ENCODE data around the gene ADIRF. TPM values are rescaled to one million over a fixed set of nuclear protein-coding genes. Genes with fewer than 3 reads are reported as not detected.
"Not testable (repeated sequence)": the region's sequence is repeated elsewhere in the genome, so short reads cannot be mapped to it uniquely, and the experiment has no call there.

ADIRF gene
- total RNA-seq, 1 donor = not detected

DNA sequence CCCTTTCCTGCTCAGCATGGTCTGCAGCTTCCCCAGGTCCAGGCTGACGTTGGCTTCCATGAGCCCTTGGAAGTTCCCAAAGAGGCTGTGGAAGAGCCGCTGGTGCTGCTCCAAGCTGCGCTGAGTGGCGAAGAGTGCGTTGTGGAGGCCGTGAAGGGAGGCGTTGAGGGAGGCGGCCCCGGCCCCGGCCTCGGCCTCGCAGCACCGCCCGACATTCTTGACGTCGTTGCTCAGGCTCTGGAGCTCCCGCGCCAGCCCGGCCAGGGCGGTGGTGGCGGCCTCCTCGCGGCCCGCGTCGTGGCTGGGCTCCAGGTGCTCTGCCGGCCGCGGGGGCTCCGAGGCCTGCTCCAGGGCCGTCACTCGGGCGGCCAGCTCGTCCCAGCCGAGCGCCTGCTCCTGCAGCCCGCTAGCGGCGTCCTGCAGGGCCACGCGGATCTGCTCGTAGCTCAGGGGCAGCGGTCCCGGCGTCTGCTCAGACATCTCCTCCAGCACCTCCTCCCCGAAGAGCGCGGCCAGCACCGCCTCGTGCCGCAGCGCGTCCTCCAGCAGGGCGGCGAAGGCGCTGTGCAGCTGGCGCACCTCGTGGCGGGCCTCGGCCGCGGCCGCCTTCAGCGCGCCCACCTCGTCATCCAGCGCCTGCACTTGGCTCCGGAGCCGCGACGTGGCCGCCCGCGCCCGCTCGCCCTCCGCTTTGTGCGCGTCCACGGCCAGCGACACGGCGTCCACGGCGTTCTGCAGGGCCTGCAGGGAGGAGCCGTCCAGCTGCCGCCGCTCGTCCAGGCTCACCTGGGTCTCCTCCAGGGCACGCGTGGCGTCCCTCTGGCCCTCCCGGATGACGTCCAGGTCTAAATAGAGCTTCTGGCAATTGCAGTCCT is 25.6 kb upstream of the ADIRF start:
- H3K27me3 ChIP-seq (ENCODE audit: insufficient read depth, low read length) = no peaks in the 10 kb centered on the region
- peaks cover 5% of the 10 kb centered on the region for H3K4me1 ChIP-seq (ENCODE audit: insufficient read depth, low read length)
- no peaks in the 10 kb centered on the region for H3K9me3 ChIP-seq (ENCODE audit: low read depth, low read length)
- H3K4me3 ChIP-seq (ENCODE audit: low read length) = no peak overlapping the region

DNA sequence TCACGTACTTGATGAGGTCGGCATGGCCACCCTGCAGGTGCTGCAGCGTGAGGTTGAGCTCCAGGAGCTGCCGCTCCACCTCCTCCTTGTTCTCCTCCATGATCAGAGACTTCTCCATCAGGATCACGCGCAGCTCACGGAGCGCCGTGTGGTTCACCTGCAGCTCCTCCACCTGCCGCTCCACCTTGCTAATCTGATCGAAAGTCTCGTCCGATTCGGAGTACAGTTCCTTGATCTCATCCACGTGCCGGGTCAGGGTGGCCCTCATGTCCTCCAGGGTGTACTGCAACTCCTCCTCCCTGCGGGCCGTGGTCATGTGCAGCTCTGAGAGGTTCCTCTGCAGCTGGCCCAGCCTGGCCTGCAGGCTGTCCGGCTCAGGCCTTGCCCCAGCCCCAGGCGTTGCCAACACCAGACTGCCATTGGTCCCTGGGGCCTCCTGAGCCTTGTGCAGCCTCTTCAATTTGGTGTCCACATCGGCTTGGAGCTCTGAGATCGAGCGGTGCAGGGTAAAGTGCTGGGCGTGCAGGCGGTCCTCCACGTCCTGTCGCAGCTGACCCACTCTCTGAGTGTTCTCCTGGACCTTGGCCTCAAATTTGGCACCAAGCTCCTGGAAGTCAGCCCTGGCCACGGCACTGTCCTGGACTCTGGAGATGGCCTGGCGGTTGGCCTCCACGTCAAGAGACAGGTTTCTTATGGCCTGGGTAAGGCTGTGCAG is 24.8 kb upstream of the ADIRF start:
- no peak overlapping the region for H3K4me3 ChIP-seq (ENCODE audit: low read length)
- H3K9me3 ChIP-seq (ENCODE audit: low read depth, low read length) = no peaks in the 10 kb centered on the region
- peaks cover 5% of the 10 kb centered on the region for H3K4me1 ChIP-seq (ENCODE audit: insufficient read depth, low read length)
- H3K27me3 ChIP-seq (ENCODE audit: insufficient read depth, low read length) = no peaks in the 10 kb centered on the region

DNA sequence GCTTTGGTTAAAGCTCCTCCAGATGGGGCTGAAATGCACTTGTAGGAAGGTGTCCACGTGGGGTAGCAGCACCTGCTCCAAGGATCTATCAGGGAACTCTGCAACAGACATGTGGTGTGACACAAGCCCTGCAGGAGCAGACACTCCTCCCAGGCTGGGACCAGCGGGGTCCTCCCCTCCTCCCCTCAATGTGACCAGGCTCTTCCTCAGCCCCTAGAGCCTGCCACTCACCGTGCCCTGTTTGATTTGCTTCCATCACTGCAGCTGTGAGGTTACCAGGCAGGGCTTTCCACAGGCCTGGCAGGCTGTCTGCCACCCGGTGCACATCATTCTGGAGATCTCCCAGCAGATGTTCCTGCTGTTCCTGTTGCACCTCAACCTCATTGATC is 24.3 kb upstream of the ADIRF start:
- H3K27me3 ChIP-seq (ENCODE audit: insufficient read depth, low read length) = no peaks in the 10 kb centered on the region
- no peaks in the 10 kb centered on the region for H3K9me3 ChIP-seq (ENCODE audit: low read depth, low read length)
- H3K4me1 ChIP-seq (ENCODE audit: insufficient read depth, low read length) = peaks cover 5% of the 10 kb centered on the region
- no peak overlapping the region for H3K4me3 ChIP-seq (ENCODE audit: low read length)

DNA sequence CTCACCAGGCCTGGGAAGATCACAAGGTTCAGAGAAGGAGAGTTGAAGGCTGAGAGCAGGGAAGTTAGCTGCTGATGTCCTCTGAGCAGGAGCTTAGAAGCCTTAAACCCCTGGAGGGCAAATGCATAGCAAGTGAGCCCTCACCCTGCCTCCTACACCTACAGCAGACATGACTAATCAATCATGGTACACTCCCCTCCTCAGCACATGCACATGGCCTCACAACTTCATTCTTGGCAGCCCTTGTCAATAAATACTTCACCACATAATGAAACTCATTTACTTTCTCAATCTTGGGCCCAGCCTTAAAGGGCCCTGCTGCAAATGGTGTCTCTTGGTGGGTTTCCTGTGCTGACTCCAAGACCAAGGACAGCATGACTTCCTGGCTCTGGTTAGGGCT is 23.8 kb upstream of the ADIRF start:
- Histone ChIP-seq H3K4me1 (ENCODE audit: insufficient read depth, low read length) (peaks cover 4% of the 10 kb centered on the region), H3K4me3 (ENCODE audit: low read length) (no peak overlapping the region), H3K9me3 (ENCODE audit: low read depth, low read length) (no peaks in the 10 kb centered on the region), H3K27me3 (ENCODE audit: insufficient read depth, low read length) (no peaks in the 10 kb centered on the region)

DNA sequence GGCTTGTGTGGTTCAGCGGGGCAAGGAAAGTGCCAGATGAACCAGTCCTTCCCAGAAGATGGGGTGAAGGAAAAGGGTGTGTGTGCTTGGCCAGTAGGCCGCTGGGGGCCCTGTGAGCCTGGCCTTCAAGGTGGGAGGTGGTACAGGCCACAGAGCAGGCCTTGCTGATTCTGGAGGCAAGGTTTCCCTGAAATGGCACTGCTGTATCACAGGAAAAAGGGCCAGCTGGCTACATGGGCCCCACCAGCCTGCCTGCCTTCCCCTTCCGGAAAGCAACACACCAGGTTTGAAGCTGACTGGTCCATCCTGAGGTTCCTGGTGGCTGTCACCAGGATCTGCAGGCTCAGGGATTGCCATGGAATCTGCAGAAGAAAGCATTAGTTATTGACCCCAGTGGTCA is 23.4 kb upstream of the ADIRF start:
- Histone ChIP-seq H3K27me3 (ENCODE audit: insufficient read depth, low read length) (no peaks in the 10 kb centered on the region), H3K4me1 (ENCODE audit: insufficient read depth, low read length) (no peaks in the 10 kb centered on the region), H3K4me3 (ENCODE audit: low read length) (no peak overlapping the region), H3K9me3 (ENCODE audit: low read depth, low read length) (no peaks in the 10 kb centered on the region)

DNA sequence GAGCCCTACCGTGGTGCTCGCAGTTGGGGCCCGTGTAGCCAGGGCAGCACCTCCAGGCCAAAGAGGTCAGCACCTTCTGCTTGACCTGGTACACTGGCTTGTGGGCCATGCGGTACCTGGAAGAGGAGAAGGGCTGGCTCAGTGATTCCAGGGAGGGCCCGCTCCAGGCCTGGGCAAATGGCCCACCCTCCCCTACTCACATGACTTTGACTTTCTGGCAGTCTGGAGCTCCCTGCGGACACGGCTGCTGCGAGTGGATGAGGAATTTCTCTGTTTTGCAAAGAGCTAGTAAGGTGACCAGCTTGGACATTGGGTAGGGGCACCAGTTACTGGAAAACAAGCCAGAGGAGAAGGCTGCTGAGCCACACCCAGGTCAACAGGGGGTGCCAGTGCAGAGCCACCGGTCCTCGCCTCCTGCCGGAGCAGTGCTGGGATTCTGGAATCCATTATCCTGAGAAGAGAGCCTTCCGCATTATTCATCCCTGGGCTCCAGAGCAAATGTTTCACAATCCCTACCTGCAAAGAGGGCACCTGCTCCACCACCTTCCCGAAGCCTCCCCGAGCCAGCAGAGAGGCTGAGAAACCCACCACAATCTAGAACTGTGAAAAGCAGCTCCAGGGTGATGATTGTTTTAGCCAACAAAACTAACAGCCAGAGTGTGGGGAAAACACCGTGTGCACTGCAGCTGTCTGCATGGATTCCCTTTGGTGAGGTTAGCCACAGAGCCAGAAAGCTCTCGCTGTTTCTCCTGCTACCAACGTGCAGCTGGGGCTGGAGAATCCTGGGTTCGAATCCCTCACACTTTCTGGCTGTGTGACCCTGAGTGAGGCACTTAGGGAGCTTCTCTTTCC is 22.7 kb upstream of the ADIRF start:
- Histone ChIP-seq H3K4me1 (ENCODE audit: insufficient read depth, low read length) (no peaks in the 10 kb centered on the region), H3K27me3 (ENCODE audit: insufficient read depth, low read length) (no peaks in the 10 kb centered on the region), H3K9me3 (ENCODE audit: low read depth, low read length) (no peaks in the 10 kb centered on the region), H3K4me3 (ENCODE audit: low read length) (no peak overlapping the region)

DNA sequence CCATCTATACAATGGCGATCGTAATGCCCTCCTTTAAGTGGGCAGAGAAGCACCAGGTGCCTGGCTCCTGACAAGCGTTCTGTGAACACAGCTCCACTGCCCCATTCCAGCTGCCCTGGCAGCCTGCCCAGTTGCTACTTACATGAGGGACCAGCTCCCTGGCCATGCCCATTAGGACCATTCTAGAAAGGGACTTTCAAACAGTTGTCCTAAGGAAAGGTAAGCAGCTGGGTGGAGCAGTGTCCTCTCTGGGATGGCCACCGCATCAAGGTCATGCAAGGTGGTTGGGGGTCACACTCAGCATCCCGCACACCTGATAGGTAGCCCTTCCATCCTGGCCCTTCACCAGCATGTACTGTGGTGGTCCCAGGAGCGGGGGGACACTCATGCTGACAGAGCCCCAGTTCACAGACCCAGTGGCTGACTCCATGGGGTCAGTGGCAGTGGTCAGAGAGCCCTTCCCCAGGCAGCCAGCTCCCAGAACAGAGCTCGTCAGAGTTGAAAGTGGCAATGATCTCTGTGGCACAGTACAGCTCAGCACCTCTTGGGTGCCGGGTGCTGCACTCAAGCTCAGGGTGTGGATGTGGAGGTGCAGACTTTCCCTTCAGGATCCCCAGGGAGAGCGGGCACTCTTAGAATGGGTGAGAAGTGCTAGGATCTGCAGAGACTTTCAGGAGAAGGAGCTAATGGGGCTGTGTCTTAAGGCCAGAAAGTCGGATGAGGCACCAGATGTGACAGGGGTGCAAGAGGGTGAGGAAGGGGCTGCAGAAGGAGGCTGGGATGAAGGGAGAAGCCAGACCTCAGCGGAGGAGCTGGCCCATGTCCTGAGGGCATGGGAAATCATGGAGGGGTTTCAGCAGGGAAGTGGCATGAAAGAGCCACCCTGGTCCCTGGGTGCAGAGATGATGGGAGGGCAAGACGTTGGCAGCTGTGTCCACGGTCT is 21.8 kb upstream of the ADIRF start:
- Histone ChIP-seq H3K4me3 (ENCODE audit: low read length) (no peak overlapping the region), H3K4me1 (ENCODE audit: insufficient read depth, low read length) (no peaks in the 10 kb centered on the region), H3K27me3 (ENCODE audit: insufficient read depth, low read length) (no peaks in the 10 kb centered on the region), H3K9me3 (ENCODE audit: low read depth, low read length) (no peaks in the 10 kb centered on the region)

DNA sequence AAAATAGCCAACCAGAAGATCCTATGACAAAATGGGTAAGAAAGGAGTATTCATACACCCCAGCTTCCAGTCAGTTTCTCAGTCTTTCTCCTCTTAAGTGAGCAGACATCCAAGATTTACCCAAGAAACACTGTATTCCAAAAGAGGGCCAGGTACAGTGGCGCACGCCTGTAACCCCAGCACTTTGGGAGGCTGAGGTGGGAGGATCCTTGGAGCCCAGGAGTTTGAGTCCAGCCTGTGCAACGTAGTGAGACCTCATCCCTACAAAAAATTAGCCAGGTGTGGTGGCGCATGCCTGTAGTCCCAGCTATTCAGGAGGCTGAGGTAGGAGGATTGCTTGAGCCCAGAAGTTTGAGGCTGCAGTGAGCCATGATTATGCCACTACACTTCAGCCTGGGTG is 20.5 kb upstream of the ADIRF start:
- H3K4me3 ChIP-seq (ENCODE audit: low read length); H3K4me1 ChIP-seq (ENCODE audit: insufficient read depth, low read length); H3K27me3 ChIP-seq (ENCODE audit: insufficient read depth, low read length); H3K9me3 ChIP-seq (ENCODE audit: low read depth, low read length): not testable (repeated sequence)

DNA sequence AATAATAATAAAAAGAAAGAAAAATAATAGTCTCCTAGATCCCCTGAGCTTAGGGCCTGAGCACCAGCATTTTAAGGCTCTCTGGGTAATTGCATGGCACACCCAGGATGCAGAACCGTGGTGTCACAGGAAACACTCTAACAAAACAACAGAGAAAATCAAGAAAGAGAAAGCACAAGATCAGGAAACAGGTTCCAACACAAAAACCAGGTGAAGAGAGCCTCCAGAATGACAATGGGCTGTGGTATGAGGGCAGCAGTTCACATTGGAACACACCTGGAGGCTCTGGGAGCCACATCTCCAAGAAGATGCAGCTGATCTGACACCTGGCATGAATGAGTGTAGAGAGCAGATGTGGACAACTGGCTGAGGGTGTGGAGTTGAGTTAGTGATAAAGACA is 17.9 kb upstream of the ADIRF start:
- Histone ChIP-seq H3K9me3 (ENCODE audit: low read depth, low read length) (no peaks in the 10 kb centered on the region), H3K27me3 (ENCODE audit: insufficient read depth, low read length) (no peaks in the 10 kb centered on the region), H3K4me1 (ENCODE audit: insufficient read depth, low read length) (no peaks in the 10 kb centered on the region), H3K4me3 (ENCODE audit: low read length) (no peak overlapping the region)

DNA sequence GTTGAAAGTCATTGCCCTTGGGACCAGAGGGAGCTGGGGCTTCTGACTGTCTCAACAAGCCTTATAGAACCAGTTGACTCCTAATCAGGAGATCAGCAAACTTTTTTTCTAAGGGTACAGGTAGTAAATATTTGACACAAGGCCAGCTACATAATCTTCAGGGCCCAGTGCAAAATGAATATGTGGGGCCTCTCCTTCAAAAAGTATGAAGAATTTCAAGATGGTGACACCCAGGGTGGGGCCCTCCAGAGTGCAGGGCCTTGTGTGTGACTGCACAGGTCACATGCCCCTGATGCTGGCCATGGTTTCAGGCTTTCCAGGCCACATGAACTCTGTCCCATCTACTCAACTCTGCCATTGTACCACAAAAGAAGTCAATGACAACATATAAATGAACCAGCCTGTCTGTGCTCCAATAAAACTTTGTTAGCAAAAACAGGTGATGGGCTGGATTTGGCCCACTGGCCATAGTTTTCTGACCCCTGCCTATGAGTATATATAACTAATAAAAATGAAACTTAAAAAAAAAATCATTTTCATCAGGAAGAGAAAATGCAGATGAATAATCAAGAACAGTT is 17.0 kb upstream of the ADIRF start:
- no peaks in the 10 kb centered on the region for H3K9me3 ChIP-seq (ENCODE audit: low read depth, low read length)
- no peak overlapping the region for H3K4me3 ChIP-seq (ENCODE audit: low read length)
- no peaks in the 10 kb centered on the region for H3K4me1 ChIP-seq (ENCODE audit: insufficient read depth, low read length)
- no peaks in the 10 kb centered on the region for H3K27me3 ChIP-seq (ENCODE audit: insufficient read depth, low read length)

DNA sequence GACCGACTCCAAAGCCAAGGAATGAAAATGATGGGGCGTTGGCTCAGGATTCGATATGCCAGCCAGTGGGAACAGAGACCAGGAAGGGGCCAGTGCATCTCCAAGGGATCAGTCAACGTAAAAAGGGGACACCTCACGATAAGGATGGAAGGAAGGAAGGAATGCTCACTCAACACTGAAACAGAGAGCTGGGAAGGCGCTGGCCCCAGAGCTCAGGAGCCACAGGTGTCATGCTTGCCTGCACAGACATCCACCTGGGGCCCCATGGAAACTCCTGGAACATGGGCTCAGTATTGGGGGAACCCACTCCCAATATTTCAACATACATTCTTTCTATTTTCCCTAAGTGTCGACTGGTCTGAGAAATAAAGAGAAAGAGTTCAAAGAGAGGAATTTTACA is 16.2 kb upstream of the ADIRF start:
- H3K4me1 ChIP-seq (ENCODE audit: insufficient read depth, low read length) = no peaks in the 10 kb centered on the region
- H3K4me3 ChIP-seq (ENCODE audit: low read length) = no peak overlapping the region
- no peaks in the 10 kb centered on the region for H3K27me3 ChIP-seq (ENCODE audit: insufficient read depth, low read length)
- no peaks in the 10 kb centered on the region for H3K9me3 ChIP-seq (ENCODE audit: low read depth, low read length)

DNA sequence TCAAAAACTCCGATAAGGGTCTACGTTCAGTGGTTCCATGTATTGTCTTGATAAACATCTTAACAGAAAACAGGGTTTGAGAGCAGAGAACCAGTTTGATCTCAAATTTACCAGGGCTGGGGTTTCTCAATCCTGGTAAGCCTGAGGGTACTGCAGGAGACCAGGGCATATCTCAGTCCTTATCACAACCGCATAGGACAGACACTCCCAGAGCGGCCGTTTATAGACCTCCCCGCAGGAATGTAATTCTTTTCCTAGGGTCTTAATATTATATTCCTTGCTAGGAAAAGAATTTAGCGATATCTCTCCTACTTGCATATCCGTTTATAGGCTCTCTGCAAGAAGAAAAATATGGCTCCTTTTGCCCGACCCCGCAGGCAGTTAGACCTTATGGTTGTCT is 15.6 kb upstream of the ADIRF start:
- H3K4me1 ChIP-seq (ENCODE audit: insufficient read depth, low read length); H3K9me3 ChIP-seq (ENCODE audit: low read depth, low read length); H3K27me3 ChIP-seq (ENCODE audit: insufficient read depth, low read length); H3K4me3 ChIP-seq (ENCODE audit: low read length): not testable (repeated sequence)

DNA sequence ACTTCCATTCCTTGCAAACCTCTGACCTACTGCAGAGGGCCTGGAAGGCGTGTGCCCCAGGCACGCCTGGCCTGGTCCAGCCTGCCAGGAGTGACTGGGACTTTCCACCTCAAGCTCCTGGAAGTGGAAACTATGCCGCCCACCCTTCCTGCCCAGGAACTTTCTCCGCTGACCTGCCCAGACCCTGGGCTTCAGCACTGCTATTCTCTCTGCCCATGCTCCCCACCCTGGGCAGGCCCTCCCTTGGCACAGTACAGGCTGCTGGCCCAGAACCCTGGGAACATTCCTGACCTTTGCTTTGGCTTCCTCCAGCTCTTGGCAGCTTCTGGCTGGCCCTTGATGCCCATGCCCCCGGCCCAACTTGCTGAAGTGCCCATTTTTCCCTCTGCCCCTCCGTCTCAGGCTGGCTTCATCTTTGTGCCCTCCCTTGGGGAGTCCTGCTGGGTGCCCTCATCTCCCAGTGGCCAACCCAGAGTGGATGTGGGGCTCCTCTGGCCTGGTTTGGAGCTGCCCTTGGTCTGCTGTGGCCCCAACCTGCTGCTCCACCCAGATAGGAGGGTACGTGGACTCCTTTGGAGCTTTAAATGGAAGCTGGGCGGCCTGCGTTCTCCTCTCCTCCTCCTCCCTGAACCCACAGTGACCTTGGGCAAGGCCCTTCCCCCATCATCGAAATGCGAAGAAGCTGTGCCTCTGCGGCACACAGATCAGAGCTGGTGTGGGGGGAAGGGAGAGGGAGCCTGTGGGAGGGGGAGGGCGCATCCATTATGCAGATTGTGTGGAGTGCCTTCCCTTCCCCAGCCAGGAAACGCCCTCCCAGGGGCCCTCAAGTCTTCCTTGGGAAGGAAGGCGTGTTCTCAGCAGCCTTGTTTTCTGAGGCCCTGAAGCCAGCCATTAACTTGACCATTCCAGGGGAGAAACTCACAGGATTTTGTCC is 14.3 kb upstream of the ADIRF start:
- Histone ChIP-seq H3K4me1 (ENCODE audit: insufficient read depth, low read length) (peaks cover 4% of the 10 kb centered on the region), H3K4me3 (ENCODE audit: low read length) (no peak overlapping the region), H3K27me3 (ENCODE audit: insufficient read depth, low read length) (no peaks in the 10 kb centered on the region), H3K9me3 (ENCODE audit: low read depth, low read length) (no peaks in the 10 kb centered on the region)
